Measurements from ENCODE around the gene TRIM38. TPM values are rescaled to one million over a fixed set of nuclear protein-coding genes. Genes with fewer than 3 reads are reported as not detected.

TRIM38 gene
- total and polyA plus RNA-seq, 2 of the 13 experiments (the other 11 are each of a cell fraction or from before 2014, with no cell fraction given) = 2.5 to 3.1 TPM

DNA sequence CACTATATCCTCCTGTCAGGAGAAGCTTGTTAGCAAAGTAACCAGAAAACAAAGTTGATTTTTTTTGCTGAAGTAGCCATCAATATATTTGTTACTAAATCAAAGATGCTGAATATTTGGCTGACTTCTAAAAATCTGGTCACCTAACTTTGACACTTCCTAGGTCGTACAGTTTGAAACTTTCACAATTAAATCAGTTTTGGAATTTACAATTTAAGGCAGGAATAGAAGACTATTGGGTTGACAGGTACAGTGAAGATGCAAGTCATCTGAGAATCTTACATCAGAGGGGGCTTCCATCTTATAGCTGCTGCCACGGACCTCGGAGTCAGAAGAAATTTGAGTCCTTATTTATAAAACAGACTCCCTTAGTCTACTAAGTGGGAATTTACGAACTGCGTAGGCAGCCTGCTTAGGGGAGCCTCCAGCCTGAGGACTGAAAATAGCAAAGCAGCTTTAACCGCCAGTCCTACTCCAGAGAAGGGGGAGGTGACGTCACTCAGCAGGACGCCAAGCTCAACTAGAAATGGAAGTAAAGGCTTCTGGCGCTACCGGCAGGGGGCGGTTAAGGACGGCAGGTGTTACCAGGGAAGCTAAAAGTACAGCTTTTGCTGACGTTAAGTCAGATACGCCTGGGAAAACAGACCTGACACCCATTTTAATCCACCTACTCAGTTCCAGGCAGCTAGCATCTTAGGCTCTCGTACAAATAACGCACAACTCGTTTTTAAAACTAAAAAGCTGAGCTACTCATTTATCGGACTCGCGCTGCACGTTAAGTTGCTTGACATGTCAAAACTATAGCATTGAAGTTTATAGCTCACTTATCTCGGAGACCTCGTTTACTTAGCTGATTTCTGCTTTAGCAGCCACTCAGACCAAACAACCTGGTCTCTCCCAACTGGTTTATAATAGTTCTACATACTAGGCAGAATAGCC lies 63.6 kb downstream of the TRIM38 start (continued):
- TF ChIP-seq ZSCAN20 (CRISPR knock-in tag; IDR thresholded peaks at IDR 0.05; ENCODE audit: borderline replicate concordance) (no peak), MAZ (IDR thresholded peaks at IDR 0.05; ENCODE audit: borderline replicate concordance, low read depth, low read length) (no peak), MAZ (CRISPR knock-in tag; IDR thresholded peaks at IDR 0.05; ENCODE audit: low read depth) (no peak), RELA (CRISPR knock-in tag; IDR thresholded peaks at IDR 0.05) (no peak), ZNF33A (CRISPR knock-in tag; IDR thresholded peaks at IDR 0.05; ENCODE audit: borderline replicate concordance) (no peak), PHB2 (IDR thresholded peaks at IDR 0.05; ENCODE audit: partially characterized antibody) (no peak), ZFP36L2 (CRISPR knock-in tag; IDR thresholded peaks at IDR 0.05) (no peak), HINFP (CRISPR knock-in tag; IDR thresholded peaks at IDR 0.05; ENCODE audit: low read depth) (no peak; the same call in 1 of the 2 replicates), ZNF660 (CRISPR knock-in tag; IDR thresholded peaks at IDR 0.05; ENCODE audit: borderline replicate concordance, low read depth) (no peak), POLR2AphosphoS2 (IDR thresholded peaks at IDR 0.05; ENCODE audit: low read depth, low read length) (no peak), POGZ (CRISPR knock-in tag; IDR thresholded peaks at IDR 0.05) (peak; percentile 62), CENPX (CRISPR knock-in tag; IDR thresholded peaks at IDR 0.05) (no peak), ZBTB42 (CRISPR knock-in tag; IDR thresholded peaks at IDR 0.05) (no peak), ZNF7 (CRISPR knock-in tag; IDR thresholded peaks at IDR 0.05) (no peak), MED1 (CRISPR knock-in tag; IDR thresholded peaks at IDR 0.05) (peak; percentile 62), GABPB1 (CRISPR knock-in tag; IDR thresholded peaks at IDR 0.05) (no peak; the same call in 1 of the 2 replicates), MXD4 (CRISPR knock-in tag; IDR thresholded peaks at IDR 0.05) (no peak; the same call in 1 of the 2 replicates), PAF1 (CRISPR knock-in tag; IDR thresholded peaks at IDR 0.05) (no peak), PAWR (CRISPR knock-in tag; IDR thresholded peaks at IDR 0.05; ENCODE audit: borderline replicate concordance) (no peak), MEIS1 (CRISPR knock-in tag; IDR thresholded peaks at IDR 0.05; ENCODE audit: borderline replicate concordance) (peak; percentile 86), ARHGAP35 (CRISPR knock-in tag; IDR thresholded peaks at IDR 0.05; ENCODE audit: borderline replicate concordance) (no peak), ZNF337 (CRISPR knock-in tag; IDR thresholded peaks at IDR 0.05; ENCODE audit: borderline replicate concordance, low read depth) (no peak), ZNF136 (CRISPR knock-in tag; IDR thresholded peaks at IDR 0.05; ENCODE audit: low read depth) (no peak), NFRKB (IDR thresholded peaks at IDR 0.05) (no peak)
- TF ChIP-seq, protein P1, sequence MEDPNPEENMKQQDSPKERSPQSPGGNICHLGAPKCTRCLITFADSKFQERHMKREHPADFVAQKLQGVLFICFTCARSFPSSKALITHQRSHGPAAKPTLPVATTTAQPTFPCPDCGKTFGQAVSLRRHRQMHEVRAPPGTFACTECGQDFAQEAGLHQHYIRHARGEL (CRISPR knock-in tag; IDR thresholded peaks at IDR 0.05) = no peak
- TF ChIP-seq, protein P2, sequence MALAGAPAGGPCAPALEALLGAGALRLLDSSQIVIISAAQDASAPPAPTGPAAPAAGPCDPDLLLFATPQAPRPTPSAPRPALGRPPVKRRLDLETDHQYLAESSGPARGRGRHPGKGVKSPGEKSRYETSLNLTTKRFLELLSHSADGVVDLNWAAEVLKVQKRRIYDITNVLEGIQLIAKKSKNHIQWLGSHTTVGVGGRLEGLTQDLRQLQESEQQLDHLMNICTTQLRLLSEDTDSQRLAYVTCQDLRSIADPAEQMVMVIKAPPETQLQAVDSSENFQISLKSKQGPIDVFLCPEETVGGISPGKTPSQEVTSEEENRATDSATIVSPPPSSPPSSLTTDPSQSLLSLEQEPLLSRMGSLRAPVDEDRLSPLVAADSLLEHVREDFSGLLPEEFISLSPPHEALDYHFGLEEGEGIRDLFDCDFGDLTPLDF (CRISPR knock-in tag; IDR thresholded peaks at IDR 0.05) = no peak; the same call in 1 of the 2 replicates
- TF ChIP-seq, protein P3, sequence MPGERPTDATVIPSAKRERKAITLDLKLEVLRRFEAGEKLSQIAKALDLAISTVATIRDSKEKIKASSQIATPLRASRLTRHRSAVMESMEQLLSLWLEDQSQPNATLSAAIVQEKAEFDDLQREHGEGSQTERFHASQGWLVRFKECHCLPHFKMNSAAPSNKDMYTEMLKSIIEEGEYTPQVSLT (CRISPR knock-in tag; IDR thresholded peaks at IDR 0.05; ENCODE audit: borderline replicate concordance, low read depth) = no peak
